Erythroblast (primary cell): ENCODE measurements around the gene GBX2.

ENCODE experiments used
- GATA1 ChIP-seq: IDR thresholded peaks from 2 replicates; pipeline ENCODE4 v1.6.1; 2011; ENCODE audit warnings: low read depth, mild to moderate bottlenecking, control low read depth, low read length, moderate library complexity
- POLR2A ChIP-seq: IDR thresholded peaks from 2 replicates; pipeline ENCODE4 v1.6.1; 2011; ENCODE audit warnings: mild to moderate bottlenecking, low read length

DNA sequence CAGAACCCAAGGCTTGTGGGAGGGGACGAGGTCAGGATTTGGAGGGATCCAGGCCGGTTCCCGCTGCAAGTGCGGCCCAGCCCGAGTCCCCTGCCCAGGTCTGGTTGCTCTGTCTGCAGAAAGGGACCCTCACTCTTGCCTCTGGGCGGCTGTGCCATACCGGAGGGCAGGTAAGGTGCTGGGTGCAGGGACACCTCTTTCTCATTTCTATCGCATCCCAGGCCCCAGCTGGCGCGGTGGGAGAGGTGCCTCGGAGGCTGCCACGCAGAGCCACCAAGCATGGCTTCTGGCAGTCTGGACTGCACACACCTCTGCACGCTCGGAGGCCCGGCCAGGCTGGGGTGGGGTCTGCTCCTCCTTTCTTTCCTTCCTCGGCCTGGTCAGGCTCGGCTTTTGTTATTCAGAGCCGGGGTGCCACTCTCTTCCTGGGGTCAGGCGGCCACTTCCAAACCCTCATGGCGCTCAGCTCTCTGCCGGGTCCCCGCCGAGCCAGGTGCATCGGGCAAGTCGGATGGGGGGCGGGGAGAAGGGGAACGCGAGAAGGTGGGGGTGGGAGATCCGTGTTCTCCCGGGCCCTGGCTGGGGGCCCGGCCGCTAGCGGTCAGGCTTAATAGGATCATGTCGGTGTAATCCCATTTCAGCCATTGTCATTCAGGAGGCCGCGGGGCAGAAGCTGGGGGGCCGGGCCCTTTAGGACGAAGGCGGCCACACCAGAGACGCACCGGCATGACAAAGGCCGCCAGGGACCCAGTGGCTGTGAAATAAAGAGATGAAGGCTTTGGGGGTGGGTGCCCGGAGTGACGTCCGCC lies 9.0 kb downstream of the GBX2 start:
- TF ChIP-seq POLR2A (no peak), GATA1 (no peak)
